Kidney (tissue), 14 donors: ENCODE data around the gene YPEL2. TPM values are rescaled to one million over a fixed set of nuclear protein-coding genes. Genes with fewer than 3 reads are reported as not detected.

Experiments
- DNase-seq, 5 donors: peaks; one replicate each; pipeline ENCODE4 v3.0.0-alpha.2; 2013 to 2020
- FAIRE-seq: peaks from 2 replicates; lab custom pipeline; 2012; peaks lifted over from hg19 to GRCh38; lab: Jason Lieb, UNC
- H3K27ac ChIP-seq, 2 donors: one replicate each; pipeline ENCODE4 v1.7.0; 2013; ENCODE audit warnings: low read depth in 2 of 2, low read length in 2 of 2, inconsistent platforms in 1 of 2
- H3K27me3 ChIP-seq: one replicate; pipeline ENCODE4 v1.7.1; 2013; ENCODE audit warnings: low read length, inconsistent platforms; ENCODE audit not compliant: control insufficient read depth, insufficient read depth
- H3K36me3 ChIP-seq, 3 donors: one replicate each; pipeline versions ENCODE4 v1.7.0 to v1.7.1; 2013; ENCODE audit warnings: low read length in 3 of 3, control low read depth in 1 of 3, inconsistent platforms in 1 of 3; ENCODE audit not compliant: insufficient read depth in 3 of 3, control insufficient read depth in 2 of 3
- H3K4me1 ChIP-seq, 3 donors: one replicate each; pipeline versions ENCODE4 v1.7.0 to v1.7.1; 2013; ENCODE audit warnings: low read length in 3 of 3, inconsistent platforms in 1 of 3, low read depth in 1 of 3; ENCODE audit not compliant: control insufficient read depth in 2 of 3, insufficient read depth in 2 of 3
- H3K4me3 ChIP-seq, 3 donors: one replicate each; pipeline versions ENCODE4 v1.7.0 to v1.8.1; 2013; ENCODE audit warnings: low read length in 3 of 3, control low read depth in 1 of 3, inconsistent platforms in 1 of 3
- H3K9ac ChIP-seq, 3 donors: one replicate each; pipeline versions ENCODE4 v1.7.0 to v1.7.1; 2013; ENCODE audit warnings: low read length in 3 of 3, control low read depth in 1 of 3, inconsistent platforms in 1 of 3
- H3K9me3 ChIP-seq, 3 donors: one replicate each; pipeline versions ENCODE4 v1.7.0 to v1.7.1; 2013; ENCODE audit warnings: low read length in 3 of 3, control low read depth in 1 of 3, inconsistent platforms in 1 of 3; ENCODE audit not compliant: control insufficient read depth in 2 of 3, insufficient read depth in 1 of 3
- CTCF ChIP-seq: IDR thresholded peaks from 3 replicates; pipeline ENCODE4 v1.5.1; 2012; ENCODE audit warnings: mild to moderate bottlenecking, moderate library complexity, borderline replicate concordance; ENCODE audit not compliant: insufficient read depth; ENCODE audit errors: extremely low read depth
- intact Hi-C: fragments of 100-400 bp; cut with DNase I; formaldehyde crosslinking; loops from one replicate; pipeline ENCODE4 v1.11.1; 2022
- polyA plus RNA-seq: library from polyadenylated mRNA; stranded (reverse); fragments of 350-450 nt; fragmentation: Illumina TruSeq; extraction: RNeasy Lipid Tissue Mini Kit (QIAGEN cat#74804); gene quantifications from one replicate; pipeline ENCODE4 v1.2.3, GENCODE V29; 2014; ENCODE audit warnings: low read depth, low replicate concordance; ENCODE audit not compliant: insufficient read depth
- total RNA-seq: library from RNA; stranded (reverse); fragmentation: NEBNext Ultra II Directional; extraction: Animal tissue kit (Norgen Biotek cat#: 25700); gene quantifications from one replicate; pipeline ENCODE4 v1.2.1, GENCODE V29; 2021
- donor health status: control.
- donor health status: control.
- donor health status: control.
- donor health status: control.
- donor health status: control.
- donor health status: DM: yes; HTN: yes; CAD: no.
- donor health status: Normal renal cell carcinoma (clear cell type).

YPEL2 gene
- total and polyA plus RNA-seq, 2 donors from 2014 or later = 9.0 to 53.6 TPM

DNA sequence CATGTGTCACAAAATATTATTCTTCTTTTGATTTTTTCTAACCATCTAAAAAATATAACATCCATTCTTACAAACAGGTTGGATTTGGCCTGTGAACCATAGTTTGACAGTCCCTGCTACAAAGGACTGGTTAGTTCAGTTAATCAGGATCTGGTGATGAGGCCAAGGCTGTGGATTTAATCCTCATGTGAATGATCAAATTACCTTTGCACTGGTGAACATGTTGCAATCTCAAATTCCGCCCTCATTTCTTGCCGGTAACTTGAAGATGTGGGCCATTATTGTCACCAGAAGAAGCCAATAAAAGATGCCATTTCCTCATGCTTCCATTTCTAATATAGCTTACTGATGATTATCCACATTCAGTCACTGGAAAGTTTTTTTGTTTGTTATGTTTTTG, 35.3 kb upstream of the YPEL2 start:
- H3K36me3 ChIP-seq = no peaks in the 10 kb centered on the region
- no peaks in the 10 kb centered on the region for H3K9me3 ChIP-seq
- no peak overlapping the region for H3K27ac ChIP-seq
- no peak for TF ChIP-seq CTCF
- H3K4me1 ChIP-seq = peaks cover 0 to 3% (median 0%) of the 10 kb centered on the region in 3 donors
- DNase-seq (no peak), FAIRE-seq (no peak)
- H3K27me3 ChIP-seq = no peaks in the 10 kb centered on the region
- intact Hi-C loops = no loop called here
- H3K9ac ChIP-seq = no peak overlapping the region
- H3K4me3 ChIP-seq = no peak overlapping the region

GRCh38 chr17:59298521-59298920, 32.9 kb upstream of the YPEL2 start:
- no peak overlapping the region for H3K9ac ChIP-seq
- FAIRE-seq (no peak), DNase-seq (no peak)
- peaks cover 0 to 3% (median 0%) of the 10 kb centered on the region in 3 donors for H3K4me1 ChIP-seq
- H3K9me3 ChIP-seq = no peaks in the 10 kb centered on the region
- no peaks in the 10 kb centered on the region for H3K27me3 ChIP-seq
- H3K27ac ChIP-seq = no peak overlapping the region
- TF ChIP-seq CTCF = no peak
- H3K36me3 ChIP-seq = no peaks in the 10 kb centered on the region
- intact Hi-C loops = no loop called here
- H3K4me3 ChIP-seq = no peak overlapping the region

- H3K36me3 ChIP-seq = no peaks in the 10 kb centered on the region
- no peak for DNase-seq
- no peaks in the 10 kb centered on the region for H3K9me3 ChIP-seq
- no peak overlapping the region for H3K4me3 ChIP-seq
- H3K9ac ChIP-seq = no peak overlapping the region
- no peaks in the 10 kb centered on the region for H3K27me3 ChIP-seq
- no peak for TF ChIP-seq CTCF
- H3K4me1 ChIP-seq = peaks cover 0 to 3% (median 0%) of the 10 kb centered on the region in 3 donors
- no peak overlapping the region for H3K27ac ChIP-seq
- intact Hi-C loops = no loop called here
- no peak for FAIRE-seq
These were observed 31.9 kb upstream of the YPEL2 start for GRCh38 chr17:59299400-59300092.

- DNase-seq = no peak
- Histone ChIP-seq H3K4me1 (peaks cover 0 to 3% (median 0%) of the 10 kb centered on the region in 3 donors), H3K36me3 (no peaks in the 10 kb centered on the region), H3K27ac (no peak overlapping the region), H3K27me3 (no peaks in the 10 kb centered on the region), H3K4me3 (no peak overlapping the region), H3K9ac (no peak overlapping the region), H3K9me3 (no peaks in the 10 kb centered on the region)
- TF ChIP-seq CTCF = no peak
- intact Hi-C loops = no loop called here
- FAIRE-seq = no peak
These were observed 30.5 kb upstream of the YPEL2 start for GRCh38 chr17:59300941-59301340.
